GM23338 (cell line): Measurements from ENCODE around the gene PPP1R9A. TPM values are rescaled to one million over a fixed set of nuclear protein-coding genes. Genes with fewer than 3 reads are reported as not detected.

ENCODE experiments used
- ATAC-seq: fragments of 200-7000 bp; cut with Tn5 transposase; 3 replicates; pipeline ENCODE4 v1.9.1; 2020
- DNase-seq: peaks from one replicate; pipeline ENCODE4 v3.0.0-alpha.2; 2015; ENCODE audit warnings: low spot score
- H2AFZ ChIP-seq: fragments of 200-600 bp; sonication (generic); 2 replicates; pipeline ENCODE4 v1.8.0; 2016; ENCODE audit warnings: antibody characterized with exemption, mild to moderate bottlenecking, moderate library complexity
- H3F3A ChIP-seq: fragments of 200-600 bp; sonication (generic); replicated peaks from 2 replicates; pipeline ENCODE4 v1.8.0; 2017; ENCODE audit warnings: antibody characterized with exemption, mixed run types, low read depth
- H3K27ac ChIP-seq: fragments of 200-600 bp; sonication (generic); 2 replicates; pipeline ENCODE4 v1.6.1; 2016; ENCODE audit warnings: low read depth
- H3K27me3 ChIP-seq: fragments of 200-600 bp; sonication (generic); 2 replicates; pipeline ENCODE4 v1.8.0; 2016; ENCODE audit warnings: mild to moderate bottlenecking, mixed run types, moderate library complexity; ENCODE audit not compliant: insufficient read depth
- H3K36me3 ChIP-seq: fragments of 200-600 bp; sonication (generic); 2 replicates; pipeline ENCODE4 v1.8.0; 2016; ENCODE audit warnings: mild to moderate bottlenecking; ENCODE audit not compliant: insufficient read depth
- H3K4me1 ChIP-seq: fragments of 200-600 bp; sonication (generic); 2 replicates; pipeline ENCODE4 v1.8.0; 2016; ENCODE audit warnings: mild to moderate bottlenecking, moderate library complexity; ENCODE audit not compliant: insufficient read depth
- H3K4me2 ChIP-seq: fragments of 200-600 bp; sonication (generic); 2 replicates; pipeline ENCODE4 v1.7.1; 2017; ENCODE audit warnings: mixed run types
- H3K4me3 ChIP-seq: fragments of 200-600 bp; sonication (generic); 2 replicates; pipeline ENCODE4 v1.6.1; 2016; ENCODE audit warnings: mixed run types
- H3K79me2 ChIP-seq: fragments of 200-600 bp; sonication (generic); replicated peaks from 2 replicates; pipeline ENCODE4 v1.8.0; 2017; ENCODE audit warnings: mild to moderate bottlenecking; ENCODE audit not compliant: insufficient read depth
- H3K9me2 ChIP-seq: fragments of 200-600 bp; sonication (generic); 2 replicates; pipeline ENCODE4 v1.8.0; 2017; ENCODE audit not compliant: insufficient read depth
- H4K20me1 ChIP-seq: fragments of 200-600 bp; sonication (generic); replicated peaks from 2 replicates; pipeline ENCODE4 v1.8.0; 2017; ENCODE audit warnings: mild to moderate bottlenecking; ENCODE audit not compliant: insufficient read depth
- H3K27ac Mint-ChIP-seq: 2 replicates; pipeline ENCODE4 v1.8.0; 2020; ENCODE audit warnings: inconsistent platforms, mild to moderate bottlenecking, moderate library complexity, mixed read lengths
- H3K27me3 Mint-ChIP-seq: 3 replicates; pipeline ENCODE4 v1.8.0; 2022; ENCODE audit warnings: low read depth, mild to moderate bottlenecking, moderate library complexity, mixed read lengths, inconsistent platforms; ENCODE audit not compliant: insufficient read depth, poor library complexity
- H3K36me3 Mint-ChIP-seq: 3 replicates; pipeline ENCODE4 v1.8.0; 2021; ENCODE audit warnings: low read depth, mild to moderate bottlenecking, inconsistent platforms, moderate library complexity, mixed read lengths
- H3K4me1 Mint-ChIP-seq: 3 replicates; pipeline ENCODE4 v1.8.0; 2020; ENCODE audit warnings: mild to moderate bottlenecking, inconsistent platforms, mixed read lengths
- H3K4me3 Mint-ChIP-seq: 3 replicates; pipeline ENCODE4 v1.8.0; 2021; ENCODE audit warnings: moderate library complexity, mild to moderate bottlenecking, inconsistent platforms, mixed read lengths
- H3K9me3 Mint-ChIP-seq: 3 replicates; pipeline ENCODE4 v1.8.0; 2020; ENCODE audit warnings: moderate library complexity, mild to moderate bottlenecking, inconsistent platforms, mixed read lengths
- CREB1 ChIP-seq: fragments of 250-450 bp; sonication (Bioruptor Pico); IDR thresholded peaks from 2 replicates; pipeline ENCODE4 v1.5.0; 2020; ENCODE audit warnings: low read depth, mild to moderate bottlenecking, moderate library complexity
- EZH2 ChIP-seq: fragments of 200-600 bp; sonication (generic); IDR thresholded peaks from one replicate; pipeline ENCODE4 v1.8.0; 2017; ENCODE audit warnings: antibody characterized with exemption, mild to moderate bottlenecking, low read depth; ENCODE audit not compliant: unreplicated experiment
- JUNB ChIP-seq: IDR thresholded peaks from one replicate; pipeline ENCODE4 v1.6.1; 2016; ENCODE audit warnings: antibody characterized with exemption; ENCODE audit not compliant: unreplicated experiment
- NANOG ChIP-seq: IDR thresholded peaks from 2 replicates; pipeline ENCODE4 v1.6.1; 2016; ENCODE audit warnings: antibody characterized with exemption, borderline replicate concordance
- POLR2AphosphoS5 ChIP-seq: IDR thresholded peaks from 2 replicates; pipeline ENCODE4 v1.6.1; 2016; ENCODE audit warnings: antibody characterized with exemption, low read depth
- STAT1 ChIP-seq: IDR thresholded peaks from one replicate; pipeline ENCODE4 v1.6.1; 2016; ENCODE audit warnings: antibody characterized with exemption; ENCODE audit not compliant: unreplicated experiment
- ZNF114 ChIP-seq: fragments of 250-450 bp; sonication (Bioruptor Pico); IDR thresholded peaks from 2 replicates; pipeline ENCODE4 v1.5.0; 2020; ENCODE audit warnings: mild to moderate bottlenecking, moderate library complexity
- ZNF331 ChIP-seq: fragments of 250-450 bp; sonication (Bioruptor Pico); IDR thresholded peaks from 2 replicates; pipeline ENCODE4 v1.5.0; 2020; ENCODE audit warnings: low read depth, mild to moderate bottlenecking, moderate library complexity
- polyA plus RNA-seq: library from polyadenylated mRNA; unstranded; fragments of >200 nt; fragmentation: Nextera tagmentation; extraction: Ambion mirVana; gene quantifications from 2 replicates; pipeline ENCODE4 v1.2.1, GENCODE V29; 2016
- total RNA-seq: library from RNA; depleted of rRNA; stranded (reverse); fragments of >200 nt; shearing (Covaris generic); gene quantifications from 2 replicates; pipeline ENCODE4 v1.2.3, GENCODE V29; 2014
- TF ChIP-seq, protein P1 (sequence below): fragments of 250-450 bp; sonication (Bioruptor Pico); IDR thresholded peaks from 2 replicates; pipeline ENCODE4 v1.5.0; 2020; ENCODE audit warnings: mild to moderate bottlenecking, moderate library complexity
- TF ChIP-seq, protein P2 (sequence below): IDR thresholded peaks from 2 replicates; pipeline ENCODE4 v1.6.1; 2016; ENCODE audit warnings: antibody characterized with exemption
- TF ChIP-seq, protein P3 (sequence below): IDR thresholded peaks from one replicate; pipeline ENCODE4 v1.6.1; 2018; ENCODE audit warnings: antibody characterized with exemption; ENCODE audit not compliant: unreplicated experiment

PPP1R9A gene
- total and polyA plus RNA-seq, 2 experiments from 2014 or later = 10.6 to 31.8 TPM

DNA sequence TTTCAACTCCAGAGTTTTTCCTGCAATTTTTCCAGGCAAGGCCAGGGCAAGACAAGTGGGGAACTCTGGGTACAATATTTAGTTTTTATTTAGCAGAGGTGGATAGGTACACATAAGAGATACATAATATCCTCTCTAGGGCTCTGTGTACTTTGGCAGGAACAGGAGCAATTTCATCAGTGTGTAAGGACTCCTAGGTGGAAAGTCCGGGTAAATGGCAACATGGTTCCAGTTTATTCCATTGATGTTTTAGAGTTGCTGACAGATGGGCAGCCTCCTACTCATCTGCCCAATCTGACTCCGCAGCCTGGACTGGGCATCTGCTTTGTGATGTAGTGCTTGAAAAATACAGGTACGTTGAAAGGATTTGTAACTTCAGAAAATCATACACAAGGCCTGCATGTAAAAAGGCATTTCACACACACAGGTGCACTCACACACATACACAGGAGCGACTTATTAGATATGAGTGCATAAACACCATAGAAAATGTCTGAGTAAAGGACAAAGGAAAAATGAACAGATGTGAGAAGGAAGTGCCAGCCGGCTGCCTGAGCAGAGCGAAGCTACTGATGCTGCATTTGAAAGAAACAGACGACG, 411.2 kb downstream of the PPP1R9A start:
- Histone ChIP-seq H3K9me2 (peaks cover 4% of the 10 kb centered on the region; the same call in 1 of the 2 replicates), H3K4me2 (no peak overlapping the region), H3K79me2 (no peaks in the 10 kb centered on the region), H4K20me1 (no peaks in the 10 kb centered on the region), H3K27ac (no peak overlapping the region), H3K36me3 (no peaks in the 10 kb centered on the region), H3F3A (no peaks in the 10 kb centered on the region), H3K4me1 (no peaks in the 10 kb centered on the region), H2AFZ (no peak overlapping the region), H3K4me3 (no peak overlapping the region), H3K27me3 (no peaks in the 10 kb centered on the region; the same call in 1 of the 2 replicates)
- no peak overlapping the region for H3K4me3 Mint-ChIP-seq
- peaks cover 1% of the 10 kb centered on the region for H3K27me3 Mint-ChIP-seq
- TF ChIP-seq EZH2 = no peak
- no peak for TF ChIP-seq JUNB
- TF ChIP-seq ZNF114 (CRISPR knock-in tag) = no peak
- TF ChIP-seq, protein P1, sequence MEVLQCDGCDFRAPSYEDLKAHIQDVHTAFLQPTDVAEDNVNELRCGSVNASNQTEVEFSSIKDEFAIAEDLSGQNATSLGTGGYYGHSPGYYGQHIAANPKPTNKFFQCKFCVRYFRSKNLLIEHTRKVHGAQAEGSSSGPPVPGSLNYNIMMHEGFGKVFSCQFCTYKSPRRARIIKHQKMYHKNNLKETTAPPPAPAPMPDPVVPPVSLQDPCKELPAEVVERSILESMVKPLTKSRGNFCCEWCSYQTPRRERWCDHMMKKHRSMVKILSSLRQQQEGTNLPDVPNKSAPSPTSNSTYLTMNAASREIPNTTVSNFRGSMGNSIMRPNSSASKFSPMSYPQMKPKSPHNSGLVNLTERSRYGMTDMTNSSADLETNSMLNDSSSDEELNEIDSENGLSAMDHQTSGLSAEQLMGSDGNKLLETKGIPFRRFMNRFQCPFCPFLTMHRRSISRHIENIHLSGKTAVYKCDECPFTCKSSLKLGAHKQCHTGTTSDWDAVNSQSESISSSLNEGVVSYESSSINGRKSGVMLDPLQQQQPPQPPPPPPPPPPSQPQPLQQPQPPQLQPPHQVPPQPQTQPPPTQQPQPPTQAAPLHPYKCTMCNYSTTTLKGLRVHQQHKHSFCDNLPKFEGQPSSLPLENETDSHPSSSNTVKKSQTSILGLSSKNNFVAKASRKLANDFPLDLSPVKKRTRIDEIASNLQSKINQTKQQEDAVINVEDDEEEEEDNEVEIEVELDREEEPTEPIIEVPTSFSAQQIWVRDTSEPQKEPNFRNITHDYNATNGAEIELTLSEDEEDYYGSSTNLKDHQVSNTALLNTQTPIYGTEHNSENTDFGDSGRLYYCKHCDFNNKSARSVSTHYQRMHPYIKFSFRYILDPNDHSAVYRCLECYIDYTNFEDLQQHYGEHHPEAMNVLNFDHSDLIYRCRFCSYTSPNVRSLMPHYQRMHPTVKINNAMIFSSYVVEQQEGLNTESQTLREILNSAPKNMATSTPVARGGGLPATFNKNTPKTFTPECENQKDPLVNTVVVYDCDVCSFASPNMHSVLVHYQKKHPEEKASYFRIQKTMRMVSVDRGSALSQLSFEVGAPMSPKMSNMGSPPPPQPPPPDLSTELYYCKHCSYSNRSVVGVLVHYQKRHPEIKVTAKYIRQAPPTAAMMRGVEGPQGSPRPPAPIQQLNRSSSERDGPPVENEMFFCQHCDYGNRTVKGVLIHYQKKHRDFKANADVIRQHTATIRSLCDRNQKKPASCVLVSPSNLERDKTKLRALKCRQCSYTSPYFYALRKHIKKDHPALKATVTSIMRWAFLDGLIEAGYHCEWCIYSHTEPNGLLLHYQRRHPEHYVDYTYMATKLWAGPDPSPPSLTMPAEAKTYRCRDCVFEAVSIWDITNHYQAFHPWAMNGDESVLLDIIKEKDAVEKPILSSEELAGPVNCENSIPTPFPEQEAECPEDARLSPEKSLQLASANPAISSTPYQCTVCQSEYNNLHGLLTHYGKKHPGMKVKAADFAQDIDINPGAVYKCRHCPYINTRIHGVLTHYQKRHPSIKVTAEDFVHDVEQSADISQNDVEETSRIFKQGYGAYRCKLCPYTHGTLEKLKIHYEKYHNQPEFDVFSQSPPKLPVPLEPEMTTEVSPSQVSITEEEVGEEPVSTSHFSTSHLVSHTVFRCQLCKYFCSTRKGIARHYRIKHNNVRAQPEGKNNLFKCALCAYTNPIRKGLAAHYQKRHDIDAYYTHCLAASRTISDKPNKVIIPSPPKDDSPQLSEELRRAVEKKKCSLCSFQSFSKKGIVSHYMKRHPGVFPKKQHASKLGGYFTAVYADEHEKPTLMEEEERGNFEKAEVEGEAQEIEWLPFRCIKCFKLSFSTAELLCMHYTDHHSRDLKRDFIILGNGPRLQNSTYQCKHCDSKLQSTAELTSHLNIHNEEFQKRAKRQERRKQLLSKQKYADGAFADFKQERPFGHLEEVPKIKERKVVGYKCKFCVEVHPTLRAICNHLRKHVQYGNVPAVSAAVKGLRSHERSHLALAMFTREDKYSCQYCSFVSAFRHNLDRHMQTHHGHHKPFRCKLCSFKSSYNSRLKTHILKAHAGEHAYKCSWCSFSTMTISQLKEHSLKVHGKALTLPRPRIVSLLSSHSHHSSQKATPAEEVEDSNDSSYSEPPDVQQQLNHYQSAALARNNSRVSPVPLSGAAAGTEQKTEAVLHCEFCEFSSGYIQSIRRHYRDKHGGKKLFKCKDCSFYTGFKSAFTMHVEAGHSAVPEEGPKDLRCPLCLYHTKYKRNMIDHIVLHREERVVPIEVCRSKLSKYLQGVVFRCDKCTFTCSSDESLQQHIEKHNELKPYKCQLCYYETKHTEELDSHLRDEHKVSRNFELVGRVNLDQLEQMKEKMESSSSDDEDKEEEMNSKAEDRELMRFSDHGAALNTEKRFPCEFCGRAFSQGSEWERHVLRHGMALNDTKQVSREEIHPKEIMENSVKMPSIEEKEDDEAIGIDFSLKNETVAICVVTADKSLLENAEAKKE (CRISPR knock-in tag) = no peak
- no peak for TF ChIP-seq ZNF331 (CRISPR knock-in tag)
- no peak for TF ChIP-seq CREB1 (CRISPR knock-in tag)
- TF ChIP-seq STAT1 = no peak
- TF ChIP-seq, protein P2, sequence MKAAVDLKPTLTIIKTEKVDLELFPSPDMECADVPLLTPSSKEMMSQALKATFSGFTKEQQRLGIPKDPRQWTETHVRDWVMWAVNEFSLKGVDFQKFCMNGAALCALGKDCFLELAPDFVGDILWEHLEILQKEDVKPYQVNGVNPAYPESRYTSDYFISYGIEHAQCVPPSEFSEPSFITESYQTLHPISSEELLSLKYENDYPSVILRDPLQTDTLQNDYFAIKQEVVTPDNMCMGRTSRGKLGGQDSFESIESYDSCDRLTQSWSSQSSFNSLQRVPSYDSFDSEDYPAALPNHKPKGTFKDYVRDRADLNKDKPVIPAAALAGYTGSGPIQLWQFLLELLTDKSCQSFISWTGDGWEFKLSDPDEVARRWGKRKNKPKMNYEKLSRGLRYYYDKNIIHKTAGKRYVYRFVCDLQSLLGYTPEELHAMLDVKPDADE = no peak
- TF ChIP-seq, protein P3, sequence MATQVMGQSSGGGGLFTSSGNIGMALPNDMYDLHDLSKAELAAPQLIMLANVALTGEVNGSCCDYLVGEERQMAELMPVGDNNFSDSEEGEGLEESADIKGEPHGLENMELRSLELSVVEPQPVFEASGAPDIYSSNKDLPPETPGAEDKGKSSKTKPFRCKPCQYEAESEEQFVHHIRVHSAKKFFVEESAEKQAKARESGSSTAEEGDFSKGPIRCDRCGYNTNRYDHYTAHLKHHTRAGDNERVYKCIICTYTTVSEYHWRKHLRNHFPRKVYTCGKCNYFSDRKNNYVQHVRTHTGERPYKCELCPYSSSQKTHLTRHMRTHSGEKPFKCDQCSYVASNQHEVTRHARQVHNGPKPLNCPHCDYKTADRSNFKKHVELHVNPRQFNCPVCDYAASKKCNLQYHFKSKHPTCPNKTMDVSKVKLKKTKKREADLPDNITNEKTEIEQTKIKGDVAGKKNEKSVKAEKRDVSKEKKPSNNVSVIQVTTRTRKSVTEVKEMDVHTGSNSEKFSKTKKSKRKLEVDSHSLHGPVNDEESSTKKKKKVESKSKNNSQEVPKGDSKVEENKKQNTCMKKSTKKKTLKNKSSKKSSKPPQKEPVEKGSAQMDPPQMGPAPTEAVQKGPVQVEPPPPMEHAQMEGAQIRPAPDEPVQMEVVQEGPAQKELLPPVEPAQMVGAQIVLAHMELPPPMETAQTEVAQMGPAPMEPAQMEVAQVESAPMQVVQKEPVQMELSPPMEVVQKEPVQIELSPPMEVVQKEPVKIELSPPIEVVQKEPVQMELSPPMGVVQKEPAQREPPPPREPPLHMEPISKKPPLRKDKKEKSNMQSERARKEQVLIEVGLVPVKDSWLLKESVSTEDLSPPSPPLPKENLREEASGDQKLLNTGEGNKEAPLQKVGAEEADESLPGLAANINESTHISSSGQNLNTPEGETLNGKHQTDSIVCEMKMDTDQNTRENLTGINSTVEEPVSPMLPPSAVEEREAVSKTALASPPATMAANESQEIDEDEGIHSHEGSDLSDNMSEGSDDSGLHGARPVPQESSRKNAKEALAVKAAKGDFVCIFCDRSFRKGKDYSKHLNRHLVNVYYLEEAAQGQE = no peak
- TF ChIP-seq POLR2AphosphoS5 = no peak
- TF ChIP-seq NANOG = no peak
- no peak for ATAC-seq
- no peaks in the 10 kb centered on the region for H3K9me3 Mint-ChIP-seq
- no peak for DNase-seq
- no peak overlapping the region for H3K27ac Mint-ChIP-seq
- H3K4me1 Mint-ChIP-seq = peaks cover 2% of the 10 kb centered on the region
- H3K36me3 Mint-ChIP-seq = no peaks in the 10 kb centered on the region
